ENCODE data around the gene P2RY12. TPM values are rescaled to one million over a fixed set of nuclear protein-coding genes. Genes with fewer than 3 reads are reported as not detected.

P2RY12 gene
- total RNA-seq, 1 donor, result under 0.01 TPM

DNA sequence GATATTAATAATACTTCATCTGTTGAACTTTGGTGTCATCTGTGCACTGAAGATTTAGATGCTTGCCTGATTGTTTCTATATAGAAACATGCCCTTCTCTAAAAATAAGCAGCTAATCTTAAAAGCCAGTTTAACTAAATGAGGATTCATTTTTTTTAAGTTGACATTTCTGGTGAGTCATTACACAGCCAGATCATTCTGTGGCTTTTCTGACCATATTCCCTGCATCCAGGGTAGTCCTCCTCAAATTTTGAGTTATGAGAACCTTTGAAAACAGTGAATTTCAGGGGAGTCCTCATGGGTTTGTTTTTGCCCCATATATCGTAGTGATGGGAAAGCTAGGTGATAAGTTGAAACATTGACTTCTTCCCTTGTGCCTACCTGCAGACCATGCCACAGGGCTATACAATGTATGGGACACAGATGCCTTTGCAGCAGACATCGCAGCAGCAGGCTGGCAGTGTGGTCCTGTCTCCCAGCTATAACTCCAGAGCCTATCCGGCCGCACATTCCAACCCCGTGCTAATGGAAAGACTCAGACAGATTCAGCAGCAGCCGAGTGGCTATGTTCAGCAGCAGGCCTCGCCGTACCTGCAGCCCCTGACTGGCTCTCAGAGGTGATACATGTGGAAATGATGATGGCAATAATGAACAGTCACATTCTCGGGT lies 26.5 kb upstream of the P2RY12 start:
- DNase-seq (ENCODE audit: low read depth), result peak; percentile 26
- TF ChIP-seq, protein P1, sequence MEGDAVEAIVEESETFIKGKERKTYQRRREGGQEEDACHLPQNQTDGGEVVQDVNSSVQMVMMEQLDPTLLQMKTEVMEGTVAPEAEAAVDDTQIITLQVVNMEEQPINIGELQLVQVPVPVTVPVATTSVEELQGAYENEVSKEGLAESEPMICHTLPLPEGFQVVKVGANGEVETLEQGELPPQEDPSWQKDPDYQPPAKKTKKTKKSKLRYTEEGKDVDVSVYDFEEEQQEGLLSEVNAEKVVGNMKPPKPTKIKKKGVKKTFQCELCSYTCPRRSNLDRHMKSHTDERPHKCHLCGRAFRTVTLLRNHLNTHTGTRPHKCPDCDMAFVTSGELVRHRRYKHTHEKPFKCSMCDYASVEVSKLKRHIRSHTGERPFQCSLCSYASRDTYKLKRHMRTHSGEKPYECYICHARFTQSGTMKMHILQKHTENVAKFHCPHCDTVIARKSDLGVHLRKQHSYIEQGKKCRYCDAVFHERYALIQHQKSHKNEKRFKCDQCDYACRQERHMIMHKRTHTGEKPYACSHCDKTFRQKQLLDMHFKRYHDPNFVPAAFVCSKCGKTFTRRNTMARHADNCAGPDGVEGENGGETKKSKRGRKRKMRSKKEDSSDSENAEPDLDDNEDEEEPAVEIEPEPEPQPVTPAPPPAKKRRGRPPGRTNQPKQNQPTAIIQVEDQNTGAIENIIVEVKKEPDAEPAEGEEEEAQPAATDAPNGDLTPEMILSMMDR (IDR thresholded peaks at IDR 0.05; ENCODE audit: insufficient read depth, low read depth, low read length), result no peak
- H3K4me3 ChIP-seq (ENCODE audit: low read depth, low read length), result no peak overlapping the region

GRCh38 chr3:151407928-151408327 lies 23.4 kb upstream of the P2RY12 start:
- no peak overlapping the region for H3K4me3 ChIP-seq (ENCODE audit: low read depth, low read length)
- TF ChIP-seq, protein P1 (IDR thresholded peaks at IDR 0.05; ENCODE audit: insufficient read depth, low read depth, low read length), result no peak
- DNase-seq (ENCODE audit: low read depth), result no peak

DNA sequence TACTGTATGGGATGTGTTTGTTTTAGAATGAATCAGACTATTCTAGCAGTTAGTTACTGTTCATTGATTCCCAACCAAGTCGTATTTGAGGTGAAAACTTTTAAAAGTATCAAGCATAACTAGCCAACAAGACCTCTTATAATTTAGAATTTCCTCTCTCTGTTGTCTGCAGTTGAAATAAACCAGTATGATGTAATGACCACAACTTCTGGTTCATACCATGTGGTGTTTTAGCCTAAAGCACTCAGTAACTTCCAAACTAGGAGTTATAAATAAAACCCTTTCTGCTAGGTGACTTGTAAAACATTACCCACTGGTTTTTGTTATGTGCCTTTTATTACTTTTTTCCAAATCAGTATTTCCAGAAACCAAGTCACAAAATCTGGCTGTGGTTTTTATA lies 19.8 kb upstream of the P2RY12 start:
- peak; percentile 78 for DNase-seq (ENCODE audit: low read depth)
- no peak overlapping the region for H3K4me3 ChIP-seq (ENCODE audit: low read depth, low read length)
- TF ChIP-seq, protein P1 (IDR thresholded peaks at IDR 0.05; ENCODE audit: insufficient read depth, low read depth, low read length), result no peak

GRCh38 chr3:151403246-151403645 lies 18.7 kb upstream of the P2RY12 start:
- TF ChIP-seq, protein P1 (IDR thresholded peaks at IDR 0.05; ENCODE audit: insufficient read depth, low read depth, low read length), result no peak
- no peak overlapping the region for H3K4me3 ChIP-seq (ENCODE audit: low read depth, low read length)
- DNase-seq (ENCODE audit: low read depth), result peak; percentile 63

DNA sequence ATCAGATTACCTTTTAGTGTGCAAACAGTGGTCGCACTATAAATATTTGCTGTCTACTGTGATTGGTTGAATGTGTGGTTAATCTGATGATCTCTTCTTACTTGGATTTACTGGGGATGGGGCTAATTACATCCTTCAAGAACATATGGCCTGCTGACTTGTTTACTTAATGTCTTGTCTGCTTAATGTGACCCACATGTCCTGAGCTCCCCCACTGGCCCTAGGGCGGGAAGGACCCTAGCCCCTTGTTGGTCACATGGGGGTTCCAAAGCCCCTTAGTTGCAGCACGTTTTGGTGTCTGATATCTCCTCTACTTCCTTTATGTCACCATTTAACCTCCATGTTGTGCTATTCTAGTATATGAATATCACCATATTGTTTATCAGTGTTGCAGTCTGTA lies 17.8 kb upstream of the P2RY12 start:
- DNase-seq (ENCODE audit: low read depth), result no peak
- TF ChIP-seq, protein P1 (IDR thresholded peaks at IDR 0.05; ENCODE audit: insufficient read depth, low read depth, low read length), result no peak

GRCh38 chr3:151400341-151400740 lies 15.8 kb upstream of the P2RY12 start:
- TF ChIP-seq, protein P1 (IDR thresholded peaks at IDR 0.05; ENCODE audit: insufficient read depth, low read depth, low read length), result no peak
- no peak overlapping the region for H3K4me3 ChIP-seq (ENCODE audit: low read depth, low read length)
- DNase-seq (ENCODE audit: low read depth), result no peak

More for the DNA sequence above, 17.8 kb upstream of the P2RY12 start:
- no peak overlapping the region for H3K4me3 ChIP-seq (ENCODE audit: low read depth, low read length)

DNA sequence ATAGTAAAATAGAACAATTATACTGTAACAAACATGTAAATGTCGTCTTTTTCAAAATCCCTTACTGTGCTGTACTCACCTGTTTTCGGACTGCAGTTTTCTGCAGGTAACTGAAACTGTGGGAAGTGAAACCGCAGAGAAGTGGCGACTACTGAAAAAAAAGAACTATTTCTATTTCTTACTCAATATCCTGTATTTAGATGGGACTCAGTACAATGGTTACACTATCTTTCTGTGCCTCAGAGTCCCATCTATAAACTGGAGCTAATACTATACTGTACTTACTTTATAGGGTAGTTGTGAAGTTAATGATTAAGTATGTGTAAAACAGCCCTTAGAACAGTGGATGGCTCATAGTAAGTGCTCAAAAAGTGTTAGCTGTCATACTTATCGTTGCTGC lies 14.3 kb upstream of the P2RY12 start:
- no peak overlapping the region for H3K4me3 ChIP-seq (ENCODE audit: low read depth, low read length)
- no peak for DNase-seq (ENCODE audit: low read depth)
- TF ChIP-seq, protein P1 (IDR thresholded peaks at IDR 0.05; ENCODE audit: insufficient read depth, low read depth, low read length), result no peak
